Medulla oblongata (tissue), 1 donor: Measurements from ENCODE around the gene GRK5.

ENCODE experiments used
- DNase-seq: peaks from one replicate; pipeline ENCODE4 v3.0.0-alpha.2; 2015; ENCODE audit errors: extremely low spot score

GRK5 gene

DNA sequence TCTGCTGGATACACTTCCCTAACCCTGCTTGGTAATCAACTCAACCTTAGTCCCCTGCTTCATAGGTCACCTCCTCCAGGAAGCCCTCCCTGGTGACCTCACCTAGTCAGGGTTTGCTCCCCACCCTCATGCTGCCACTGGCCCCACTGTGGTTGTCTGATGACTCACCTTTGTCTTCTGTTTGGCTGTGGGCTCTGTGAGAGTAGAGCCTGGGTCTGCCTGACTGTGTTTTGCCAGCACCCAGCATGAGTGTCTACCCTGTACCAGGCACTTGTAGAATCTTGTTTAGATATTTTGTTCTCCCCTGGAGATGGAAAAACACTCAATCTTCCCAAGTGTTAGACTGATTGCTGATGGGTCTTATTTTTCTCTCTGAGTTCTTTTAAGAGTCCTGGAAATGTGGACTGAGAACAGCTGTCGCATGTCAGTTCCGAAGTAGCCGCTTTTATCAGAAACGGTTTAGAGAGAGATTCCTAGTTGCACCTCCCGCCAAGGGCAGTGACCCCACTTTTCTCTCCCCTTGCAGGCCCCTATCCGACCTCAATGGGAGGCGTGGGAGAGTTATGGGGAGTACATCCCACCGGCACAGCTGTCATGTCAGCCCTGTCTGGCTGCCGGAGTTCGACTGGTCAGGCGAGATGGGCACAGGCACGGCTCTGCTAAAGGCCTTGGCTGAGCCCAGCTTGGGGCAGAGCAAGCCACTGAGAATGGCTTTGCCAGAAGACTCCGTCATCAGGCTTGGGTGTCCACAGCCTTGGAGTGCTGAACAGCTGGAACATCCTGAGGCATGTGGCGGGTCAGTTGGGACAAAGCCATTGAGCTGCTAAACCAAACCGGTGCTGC lies 134.3 kb downstream of the GRK5 start:
- no peak for DNase-seq

DNA sequence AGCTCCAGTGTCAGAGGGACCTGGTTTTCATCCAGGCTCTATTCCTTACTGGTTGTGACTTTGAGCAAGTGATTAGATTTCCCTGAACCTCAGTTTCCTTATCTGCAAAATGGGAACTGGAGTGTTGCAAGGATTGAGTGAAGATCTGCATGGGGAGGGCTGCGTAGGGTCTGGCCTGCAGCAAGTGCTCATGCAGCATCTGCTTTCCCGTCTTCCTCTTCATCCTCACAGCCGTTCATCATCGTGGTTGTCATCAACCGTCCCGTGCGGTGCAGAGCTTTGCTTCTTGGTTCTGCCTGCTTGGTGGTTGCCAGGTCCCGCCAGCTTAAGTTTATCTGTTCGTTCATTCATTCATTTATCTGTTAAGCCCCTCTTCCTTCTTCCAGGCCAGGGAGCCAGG lies 135.0 kb downstream of the GRK5 start:
- no peak for DNase-seq

DNA sequence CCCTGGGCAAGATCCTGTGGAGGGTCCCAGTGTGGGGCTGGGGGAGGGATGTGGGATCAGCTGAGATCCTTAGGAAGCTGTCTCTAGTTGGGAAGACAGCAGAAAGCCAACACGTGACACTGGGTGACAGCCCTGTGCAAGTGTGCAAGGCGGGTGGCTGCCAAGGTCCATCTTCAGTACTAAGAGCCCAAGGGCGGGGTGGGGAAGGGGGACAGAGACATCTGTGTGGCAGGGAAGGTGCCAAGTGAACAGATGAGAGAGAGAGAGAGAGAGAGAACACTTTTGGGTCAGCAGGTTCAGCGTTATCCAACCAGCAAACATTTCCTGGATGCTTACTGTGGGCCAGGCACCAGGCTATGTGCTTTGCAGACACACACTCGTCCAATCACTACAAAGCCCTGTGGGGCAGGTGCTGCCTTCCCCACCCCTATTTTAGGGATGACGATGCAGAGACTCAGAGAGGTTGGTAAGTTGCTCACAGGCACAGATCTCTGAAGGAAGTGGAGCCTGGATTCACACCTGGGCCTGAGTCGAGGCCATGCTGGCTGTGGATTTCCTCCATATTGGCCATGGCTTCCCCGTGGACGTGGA lies 135.7 kb downstream of the GRK5 start:
- no peak for DNase-seq

DNA sequence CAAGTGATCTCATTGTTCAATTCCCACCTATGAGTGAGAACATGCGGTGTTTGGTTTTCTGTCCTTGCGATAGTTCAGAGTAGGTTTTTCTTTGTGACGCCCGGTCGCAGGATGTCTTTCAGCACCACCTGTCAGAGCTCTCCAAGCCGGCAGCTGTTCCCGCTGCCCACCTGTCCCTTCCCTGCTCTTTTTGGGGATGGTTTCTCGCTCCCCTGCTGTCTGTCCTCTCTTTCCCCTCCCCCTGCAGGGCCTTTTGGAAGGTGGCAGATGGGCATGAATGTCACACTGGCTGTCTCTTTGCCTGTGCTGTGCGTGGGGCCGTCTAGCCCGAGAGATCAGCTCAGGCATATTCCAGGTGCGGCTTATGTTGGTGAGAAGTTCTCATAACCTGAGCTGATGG lies 137.0 kb downstream of the GRK5 start:
- no peak for DNase-seq

DNA sequence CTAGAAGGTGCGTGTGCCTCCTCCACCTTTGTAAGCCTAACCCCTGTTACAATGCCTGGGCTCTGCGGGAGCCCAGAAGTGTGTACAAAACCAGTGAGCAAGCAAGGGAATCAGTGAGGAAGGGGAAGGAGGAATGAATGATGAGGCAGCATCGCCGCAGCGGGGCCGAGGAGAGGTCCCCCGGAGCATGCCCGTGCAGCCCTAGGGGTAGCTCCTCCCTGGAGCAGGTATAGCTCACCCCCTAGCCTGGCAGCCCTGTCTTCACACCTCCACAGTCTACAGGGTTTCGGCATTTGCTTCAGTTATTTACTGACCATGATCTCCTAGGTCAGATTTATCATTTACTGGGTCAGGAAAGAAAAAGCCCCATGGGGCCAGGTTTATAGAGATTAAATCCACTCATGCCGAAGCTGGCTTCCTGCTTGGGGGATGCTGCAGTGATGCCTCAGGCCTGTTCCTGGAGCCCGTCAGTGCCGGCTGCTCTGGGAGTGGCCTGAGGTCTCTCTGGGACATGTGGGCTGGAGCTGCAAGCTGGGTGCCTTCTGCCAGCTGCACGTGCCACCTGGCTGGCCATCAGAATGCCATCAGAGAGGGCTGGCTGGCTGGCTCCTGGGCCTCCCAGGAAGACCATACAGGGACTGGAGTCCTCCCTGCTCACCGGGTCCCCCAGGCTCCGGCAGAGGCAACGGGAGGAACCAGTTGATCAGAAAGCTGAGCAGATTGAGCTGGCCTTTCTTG lies 138.9 kb downstream of the GRK5 start:
- no peak for DNase-seq

DNA sequence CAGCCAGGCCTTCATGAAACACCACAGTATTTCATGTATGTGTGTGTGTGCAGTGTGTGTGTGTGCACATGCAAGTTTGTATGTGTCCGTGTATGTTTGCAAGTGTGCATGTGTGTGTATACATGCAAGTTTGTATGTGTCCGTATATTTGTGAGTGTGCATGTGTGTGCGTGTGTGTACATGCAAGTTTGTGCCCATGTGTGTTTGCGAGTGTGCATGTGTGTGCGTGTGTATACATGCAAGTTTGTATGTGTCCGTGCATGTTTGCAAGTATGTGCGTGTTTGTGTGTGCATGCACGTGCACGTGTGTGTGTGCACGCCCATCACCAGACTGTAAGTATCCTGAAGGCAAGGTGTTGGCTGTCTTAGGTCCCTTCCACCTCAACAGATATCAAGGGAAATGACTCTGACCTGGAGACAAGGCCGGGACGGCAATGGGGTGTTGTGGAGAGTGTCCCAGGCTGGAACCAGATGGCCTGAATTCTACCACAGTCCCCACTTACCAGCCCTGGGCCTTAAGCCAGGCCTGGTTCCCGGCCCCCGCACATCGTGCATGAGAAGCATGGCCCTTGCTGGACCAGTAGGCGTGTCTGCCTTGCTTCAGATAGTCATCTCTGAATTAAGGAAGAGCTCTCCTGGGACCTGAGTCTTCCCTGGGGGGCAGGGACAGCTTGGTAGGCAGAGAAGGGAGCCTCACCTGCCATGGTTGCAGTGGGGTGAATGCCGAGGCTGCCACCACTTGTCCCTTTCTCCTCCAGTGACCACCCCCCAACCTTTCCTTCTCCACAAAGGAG lies 140.0 kb downstream of the GRK5 start:
- DNase-seq: no peak

DNA sequence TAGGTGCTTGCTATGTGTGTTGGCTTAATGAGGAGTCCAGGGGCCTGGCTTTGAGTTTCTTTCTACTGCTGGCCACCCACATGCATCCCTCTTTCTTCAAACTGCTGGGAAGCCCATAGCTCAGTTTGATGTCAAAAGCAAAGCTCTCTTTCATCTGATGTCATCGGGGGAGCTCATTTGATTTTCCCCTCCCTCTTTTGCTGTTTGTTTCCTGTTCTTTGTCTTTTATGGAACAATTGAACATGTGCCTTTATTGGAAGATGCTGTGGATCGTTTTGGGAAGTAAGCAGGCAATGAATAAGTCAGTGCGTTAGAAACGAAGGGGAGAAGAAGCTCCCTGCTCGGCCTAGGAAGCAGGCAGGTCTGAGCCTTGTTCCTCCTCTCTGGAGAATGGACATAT lies 140.7 kb downstream of the GRK5 start:
- no peak for DNase-seq

DNA sequence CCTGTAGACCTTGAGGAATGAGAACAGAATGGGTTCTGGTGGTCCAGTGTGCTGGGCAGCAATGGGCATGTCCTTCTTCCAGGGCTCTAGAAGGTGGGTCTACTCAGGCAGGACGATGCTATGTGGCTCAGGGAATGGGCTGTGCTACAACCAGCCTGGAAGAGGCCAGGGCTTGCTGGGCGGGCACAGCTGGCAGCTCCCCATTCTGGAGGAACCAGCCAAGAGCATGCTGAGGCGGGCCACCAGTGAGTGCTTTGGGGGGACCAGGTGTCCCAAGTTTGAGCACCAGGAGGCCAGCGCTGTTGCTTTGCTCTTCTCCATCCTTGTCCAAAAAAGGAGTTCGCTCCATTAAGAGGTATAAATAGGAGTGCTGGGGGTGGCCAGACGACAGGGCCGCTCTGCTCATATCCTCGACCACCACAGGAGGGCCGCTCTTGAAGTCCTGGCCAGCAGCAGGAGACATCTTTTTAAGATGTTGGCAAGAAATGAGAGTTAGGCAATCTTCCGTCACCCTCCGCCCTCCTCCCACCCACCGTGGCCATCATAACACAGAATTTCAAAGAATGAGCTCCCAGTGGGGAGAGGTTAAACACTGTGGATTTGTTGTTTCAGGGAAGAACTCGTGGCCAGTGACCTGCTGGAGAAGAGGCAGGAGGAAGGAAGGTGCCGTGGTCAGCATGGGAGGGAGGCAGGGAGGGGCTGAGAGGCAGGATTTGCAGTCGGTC lies 141.3 kb downstream of the GRK5 start:
- peak; percentile 19 for DNase-seq

DNA sequence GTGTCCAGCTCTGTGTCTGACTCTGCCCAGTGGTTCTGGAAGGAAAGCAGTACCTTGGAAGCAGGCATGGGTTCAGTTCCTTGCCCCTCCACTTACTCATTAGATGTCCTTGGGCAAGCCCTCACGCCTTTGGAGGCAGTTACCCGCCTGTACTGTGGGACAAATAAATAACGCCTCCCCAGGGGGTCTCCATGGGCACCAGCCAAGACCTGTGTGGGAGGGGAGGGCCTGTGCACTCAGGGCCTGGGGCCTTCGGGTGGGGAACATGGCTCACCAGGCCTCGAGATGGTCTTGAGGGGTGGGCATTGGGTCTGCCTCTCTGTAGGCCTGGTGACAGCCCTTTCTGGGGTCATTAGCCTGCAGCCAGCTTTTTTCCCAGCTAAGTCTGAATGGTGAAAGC lies 142.0 kb downstream of the GRK5 start:
- DNase-seq: no peak

DNA sequence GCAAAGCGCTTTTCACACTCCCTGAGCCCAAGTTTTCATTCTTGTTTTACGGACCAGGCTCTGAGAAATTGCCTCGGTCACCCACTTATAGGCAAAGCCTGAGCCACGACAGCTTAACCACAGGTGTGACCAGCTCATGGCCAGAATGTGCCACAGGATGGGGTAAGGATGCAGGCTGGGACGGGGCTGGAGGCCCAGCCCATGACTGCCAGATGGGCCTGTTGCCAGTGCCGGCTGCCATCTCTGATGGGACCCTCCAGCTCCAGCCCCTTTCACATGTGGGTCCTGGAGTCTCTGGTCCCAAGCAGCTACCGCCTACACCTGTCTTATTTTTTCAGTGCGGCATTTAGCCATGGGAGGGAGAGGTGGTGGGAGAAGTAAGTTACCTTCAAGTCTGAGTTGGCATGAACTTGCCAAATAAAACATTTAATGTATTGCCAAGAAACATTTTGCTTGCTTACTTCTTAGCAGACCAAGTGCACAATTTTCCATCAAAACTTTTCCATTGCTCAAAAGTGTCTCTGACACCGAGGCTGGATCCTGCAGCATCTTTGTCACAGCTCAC lies 142.6 kb downstream of the GRK5 start:
- no peak for DNase-seq

DNA sequence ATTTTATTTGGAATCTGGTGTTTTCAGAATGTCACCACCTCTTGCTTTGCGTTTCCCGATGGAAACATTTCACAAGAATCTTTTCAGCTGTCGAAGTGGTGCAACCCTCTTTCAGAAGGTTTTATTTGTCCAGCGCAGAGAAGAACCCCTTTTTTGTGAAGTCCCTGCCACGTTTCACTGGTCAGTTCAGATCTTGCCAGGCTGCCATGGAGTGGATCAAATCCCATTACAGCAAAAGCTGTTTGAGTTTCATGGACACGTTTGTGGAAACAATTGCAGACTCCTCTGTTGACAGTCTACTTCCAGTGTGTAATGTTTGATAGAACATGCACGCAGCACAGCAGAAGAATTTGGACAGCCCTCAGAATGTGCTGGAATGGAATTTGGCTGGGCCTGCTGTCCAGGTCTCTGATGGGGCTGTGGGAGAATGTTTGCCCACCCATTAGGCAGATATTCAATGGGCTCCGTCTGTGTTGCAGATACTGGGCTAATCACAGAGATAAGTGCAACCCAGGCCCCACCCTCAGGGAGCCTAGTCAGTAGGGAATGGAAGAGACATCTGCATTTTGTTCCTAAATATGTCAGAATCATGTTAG lies 143.2 kb downstream of the GRK5 start:
- no peak for DNase-seq

DNA sequence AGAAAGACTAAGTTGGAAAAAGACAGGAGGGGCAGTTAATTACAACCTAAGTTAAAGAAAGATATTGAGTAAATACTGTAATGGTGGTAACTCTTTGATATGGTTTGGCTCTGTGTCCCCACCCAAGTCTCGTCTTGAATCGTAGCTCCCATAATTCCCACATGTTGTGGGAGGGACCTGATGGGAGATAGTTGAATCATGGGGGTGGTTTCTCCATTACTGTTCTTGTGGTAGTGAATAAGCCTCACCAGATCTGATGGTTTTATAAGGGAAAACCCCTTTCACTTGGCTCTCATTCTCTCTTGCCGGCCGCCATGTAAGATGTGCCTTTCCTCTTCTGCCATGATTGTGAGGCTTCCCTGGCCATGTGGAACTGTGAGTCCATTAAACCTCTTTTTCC lies 143.8 kb downstream of the GRK5 start:
- DNase-seq: no peak

DNA sequence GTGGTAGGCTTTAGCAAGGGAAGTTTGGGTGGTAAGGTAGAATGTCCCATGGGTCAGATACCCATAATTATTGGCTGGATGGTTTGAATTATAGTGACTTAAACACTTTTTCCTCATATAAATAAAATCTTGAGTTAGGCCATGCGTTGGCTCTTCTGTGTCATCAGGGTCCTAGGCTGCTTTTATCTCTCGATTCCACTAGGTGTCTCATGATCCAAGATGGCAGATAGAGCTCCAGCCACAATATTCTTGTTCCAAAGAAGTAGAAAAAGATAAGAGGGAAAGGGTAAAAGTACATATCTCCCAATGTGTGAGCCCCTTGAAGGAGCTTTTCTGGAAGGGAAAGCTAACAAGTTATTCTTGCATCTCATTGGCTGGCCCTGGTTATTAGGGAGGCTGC lies 144.7 kb downstream of the GRK5 start:
- DNase-seq: no peak

DNA sequence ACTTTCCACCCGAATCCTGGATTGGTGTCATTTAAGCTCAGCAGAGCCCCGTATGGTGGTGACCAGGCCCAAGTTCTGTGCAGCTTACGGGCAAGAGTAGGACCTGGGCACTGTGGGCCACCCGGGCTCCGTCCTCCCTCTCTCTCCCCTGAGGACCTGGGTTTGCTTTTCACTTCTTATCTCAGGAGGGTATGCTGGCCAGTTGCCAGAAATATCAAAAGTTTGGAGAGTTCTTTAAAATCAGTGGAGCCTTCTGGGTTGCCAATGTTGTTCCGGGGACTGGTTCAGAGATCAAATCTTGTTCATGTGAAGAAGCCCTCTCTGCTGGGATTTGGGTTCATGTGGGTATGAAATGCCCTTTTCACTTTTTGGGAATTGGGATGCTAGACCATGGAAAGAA lies 145.4 kb downstream of the GRK5 start:
- no peak for DNase-seq

DNA sequence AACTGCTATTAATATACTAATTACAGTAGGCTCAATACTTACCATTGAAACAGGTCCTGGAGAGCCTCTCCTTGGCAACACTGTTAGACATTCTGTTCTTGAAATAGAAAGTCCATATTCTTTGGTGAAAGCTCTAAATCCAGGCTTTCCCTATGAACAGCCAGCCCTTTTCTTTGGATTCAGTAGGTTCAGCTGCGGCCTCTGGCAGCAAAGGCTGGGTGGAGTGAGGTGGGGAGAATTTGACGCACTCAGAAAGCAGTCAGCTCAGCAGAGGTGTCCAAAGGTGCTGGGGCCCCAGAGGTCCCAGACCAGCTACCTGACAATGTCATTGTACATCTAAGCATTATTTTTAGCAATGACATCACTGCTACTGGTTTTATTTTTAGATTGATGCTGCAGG lies 146.1 kb downstream of the GRK5 start:
- no peak for DNase-seq

DNA sequence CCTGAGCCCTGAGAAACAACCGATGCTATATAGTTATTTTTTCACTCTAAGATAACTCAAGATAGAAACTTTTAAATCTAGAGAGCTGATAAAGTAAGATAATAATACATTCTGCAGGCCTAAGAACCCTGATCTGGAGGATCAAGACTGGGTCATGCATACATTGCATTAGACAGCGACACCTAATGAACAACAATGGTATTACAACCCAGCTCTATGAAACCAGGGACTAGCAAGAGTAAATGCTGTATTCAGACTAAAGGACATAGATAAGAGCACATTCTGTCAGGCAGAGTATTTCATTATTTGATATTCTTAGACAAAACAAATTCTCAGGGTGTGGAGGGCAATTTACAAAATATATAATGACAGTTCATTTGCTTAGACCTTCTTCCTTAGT lies 148.6 kb downstream of the GRK5 start:
- DNase-seq: no peak

DNA sequence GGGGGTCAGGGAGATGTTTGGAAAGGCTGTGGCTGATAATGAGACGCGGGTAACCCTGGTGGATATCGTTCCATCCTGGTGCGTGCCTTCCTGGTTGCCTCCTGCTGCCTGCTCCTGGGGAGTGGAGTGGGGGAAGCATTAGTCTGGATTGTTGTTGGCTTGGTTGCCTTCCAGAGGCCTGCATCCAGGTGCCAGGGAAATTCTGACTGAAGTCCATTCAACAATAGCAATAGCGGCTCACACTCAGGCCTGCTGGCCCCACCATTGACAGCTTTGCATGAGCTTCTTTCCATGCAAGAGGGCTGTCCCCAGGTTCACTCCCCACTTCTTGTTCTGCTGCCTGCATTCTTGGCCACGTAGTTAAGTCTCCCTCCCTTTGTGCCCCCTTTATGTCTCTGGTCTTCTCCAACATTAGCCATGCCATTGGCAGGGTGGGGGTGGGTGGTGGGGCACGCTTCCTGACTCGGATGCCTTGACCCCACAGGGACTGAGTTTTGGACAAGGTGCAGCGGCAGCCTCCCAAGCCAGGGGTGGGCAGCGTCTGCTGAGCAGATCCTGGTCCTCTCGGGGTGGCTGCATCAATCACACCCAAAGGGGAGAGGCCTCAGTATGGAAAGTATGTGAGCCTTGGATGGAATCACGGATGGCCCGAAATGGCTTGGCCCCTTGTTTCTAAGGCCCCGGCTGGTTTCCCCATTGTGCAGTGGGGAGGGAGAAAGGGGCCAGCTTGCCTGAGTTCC lies 150.2 kb downstream of the GRK5 start:
- DNase-seq: no peak

DNA sequence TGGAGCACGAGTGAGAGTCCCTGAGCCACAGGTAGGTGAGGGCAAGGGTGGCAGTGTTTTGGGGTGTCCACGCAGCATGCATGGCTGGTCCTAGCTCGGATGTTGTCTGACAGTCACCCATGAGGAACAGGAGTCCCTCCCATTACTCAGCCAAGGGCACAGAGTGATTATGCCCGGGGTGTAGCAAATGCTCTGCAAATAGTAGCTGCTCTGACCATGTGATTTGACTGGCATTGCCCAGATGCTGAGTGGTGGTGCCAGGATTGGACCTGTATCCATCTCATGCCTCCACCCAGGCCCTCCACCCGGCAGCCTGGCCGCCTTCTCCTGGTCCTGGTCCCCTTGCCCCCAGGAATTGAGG lies 150.8 kb downstream of the GRK5 start:
- DNase-seq: no peak

DNA sequence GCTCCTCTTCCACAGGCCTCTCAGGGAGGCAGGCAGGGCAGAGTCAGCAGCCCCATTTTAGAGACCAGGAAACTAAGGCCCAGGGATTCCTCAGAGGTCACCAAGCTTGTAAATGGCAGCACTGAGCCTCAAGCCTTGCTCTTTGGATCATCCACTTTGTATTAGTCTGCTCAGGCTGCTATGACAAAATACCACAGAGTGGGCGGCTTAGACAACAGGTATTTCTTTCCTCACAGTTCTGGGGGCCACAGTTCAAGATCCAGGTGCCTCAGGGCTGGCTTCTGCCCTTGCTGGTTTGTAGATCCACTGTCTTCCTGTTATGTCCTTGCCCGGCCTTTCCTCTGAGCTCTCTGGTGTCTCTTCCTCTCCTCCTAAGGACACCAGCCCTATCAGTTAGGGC lies 151.2 kb downstream of the GRK5 start:
- DNase-seq: no peak

DNA sequence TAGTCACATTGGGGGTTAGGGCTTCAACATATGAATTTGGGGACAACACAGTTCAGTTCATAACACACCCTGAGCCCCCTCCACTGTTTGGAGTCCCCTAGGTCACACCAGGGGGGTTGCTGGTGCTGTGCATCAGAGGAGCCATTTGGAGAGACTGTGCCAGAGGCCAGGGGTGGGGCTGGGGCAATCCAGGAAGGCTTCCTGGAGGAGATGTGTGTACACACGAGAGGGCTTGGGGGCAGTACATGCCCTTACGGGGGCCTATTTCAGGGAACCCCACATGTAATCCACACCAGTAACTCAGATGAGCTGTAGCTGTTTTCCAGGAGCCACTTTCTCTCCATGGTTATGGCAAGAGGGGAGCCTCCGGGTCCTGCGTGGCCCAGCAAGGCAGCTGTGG lies 151.7 kb downstream of the GRK5 start:
- DNase-seq: no peak
